ENCODE measurements around the gene C11orf97. TPM values are rescaled to one million over a fixed set of nuclear protein-coding genes. Genes with fewer than 3 reads are reported as not detected.
A peak's percentile ranks its signal among the peaks of the same experiment; 100 is the strongest.

C11orf97 gene
- total and polyA plus RNA-seq, 8 donors, result not detected

DNA sequence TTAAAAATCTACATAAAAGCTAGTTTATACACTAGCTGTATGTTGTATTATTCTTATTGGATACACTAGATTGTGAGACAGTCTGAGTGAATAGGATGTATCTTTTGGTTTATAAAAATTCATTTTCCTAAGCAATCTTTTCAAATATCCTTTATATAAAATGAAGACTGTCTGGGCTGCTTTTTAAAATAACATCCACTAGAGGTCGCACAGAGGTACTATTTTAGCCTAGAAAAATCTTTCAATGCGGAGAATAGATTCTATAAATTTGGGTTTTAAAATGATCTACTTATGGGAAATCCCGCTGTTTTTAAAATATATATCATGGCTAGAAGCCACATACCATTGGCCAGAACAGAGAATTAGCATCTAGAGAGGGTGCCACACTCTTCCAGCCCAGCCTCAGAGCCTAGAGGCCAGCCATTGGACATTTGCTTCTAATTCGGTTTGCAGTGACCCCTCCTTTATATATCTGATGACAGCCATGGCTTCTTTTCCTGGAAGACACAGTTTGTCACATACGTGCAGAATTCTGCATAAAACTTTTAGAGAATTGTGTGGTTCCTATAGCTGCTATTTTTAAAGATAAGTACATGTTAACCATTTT is 7.3 kb downstream of the C11orf97 start:
- Histone ChIP-seq H3K4me1 (peaks cover 0 to 7% (median 0%) of the 10 kb centered on the region in 4 donors), H3K4me3 (no peak overlapping the region), H3K9me3 (no peaks in the 10 kb centered on the region), H3K27me3 (no peaks in the 10 kb centered on the region), H3K27ac (no peak overlapping the region), H3K36me3 (no peaks in the 10 kb centered on the region)
- DNase-seq, result peak in 1 of 2 donors; percentile 68
- intact Hi-C loops (cut with DNase I; ENCODE audit: low total_unique reads), result loop anchor here (5.0 kb wide), 1 partner anchor 78 kb away; no protein-coding TSS in a partner anchor
- 1 to 13% (median 8%) methylated on average over 5 of the region's 5 CpGs for WGBS, 5 donors
- TF ChIP-seq, protein P1, sequence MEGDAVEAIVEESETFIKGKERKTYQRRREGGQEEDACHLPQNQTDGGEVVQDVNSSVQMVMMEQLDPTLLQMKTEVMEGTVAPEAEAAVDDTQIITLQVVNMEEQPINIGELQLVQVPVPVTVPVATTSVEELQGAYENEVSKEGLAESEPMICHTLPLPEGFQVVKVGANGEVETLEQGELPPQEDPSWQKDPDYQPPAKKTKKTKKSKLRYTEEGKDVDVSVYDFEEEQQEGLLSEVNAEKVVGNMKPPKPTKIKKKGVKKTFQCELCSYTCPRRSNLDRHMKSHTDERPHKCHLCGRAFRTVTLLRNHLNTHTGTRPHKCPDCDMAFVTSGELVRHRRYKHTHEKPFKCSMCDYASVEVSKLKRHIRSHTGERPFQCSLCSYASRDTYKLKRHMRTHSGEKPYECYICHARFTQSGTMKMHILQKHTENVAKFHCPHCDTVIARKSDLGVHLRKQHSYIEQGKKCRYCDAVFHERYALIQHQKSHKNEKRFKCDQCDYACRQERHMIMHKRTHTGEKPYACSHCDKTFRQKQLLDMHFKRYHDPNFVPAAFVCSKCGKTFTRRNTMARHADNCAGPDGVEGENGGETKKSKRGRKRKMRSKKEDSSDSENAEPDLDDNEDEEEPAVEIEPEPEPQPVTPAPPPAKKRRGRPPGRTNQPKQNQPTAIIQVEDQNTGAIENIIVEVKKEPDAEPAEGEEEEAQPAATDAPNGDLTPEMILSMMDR (IDR thresholded peaks at IDR 0.05), result peak in 4 of 7 experiments; percentile 50 to 76 (median 61)
- TF ChIP-seq POLR2A (IDR thresholded peaks at IDR 0.05), result no peak

- TF ChIP-seq, protein P1 (IDR thresholded peaks at IDR 0.05), result peak in 5 of 7 experiments; percentile 23 to 56 (median 39)
- no peak for TF ChIP-seq EP300 (IDR thresholded peaks at IDR 0.05)
- H3K4me3 ChIP-seq, result no peak overlapping the region
- no peaks in the 10 kb centered on the region for H3K9me3 ChIP-seq
- H3K27me3 ChIP-seq, result no peaks in the 10 kb centered on the region
- no peaks in the 10 kb centered on the region for H3K36me3 ChIP-seq
- peaks cover 0 to 22% (median 8%) of the 10 kb centered on the region in 4 donors for H3K4me1 ChIP-seq
- 39 to 61% (median 55%) methylated on average over 4 to 5 of the region's 5 CpGs for WGBS, 5 donors
- H3K27ac ChIP-seq, result no peak overlapping the region
- intact Hi-C loops (cut with DNase I; ENCODE audit: low total_unique reads), result no loop called here
- peak in 1 of 2 donors; percentile 37 for DNase-seq
These were observed 9.4 kb downstream of the C11orf97 start for GRCh38 chr11:94521684-94522083.

GRCh38 chr11:94524341-94524740 is 12.1 kb downstream of the C11orf97 start:
- DNase-seq, result no peak
- no peaks in the 10 kb centered on the region for H3K27me3 ChIP-seq
- WGBS, 5 donors, result 83 to 93% (median 89%) methylated on average over 1 of the region's 1 CpG
- H3K36me3 ChIP-seq, result no peaks in the 10 kb centered on the region
- H3K4me1 ChIP-seq, result peaks cover 0 to 22% (median 8%) of the 10 kb centered on the region in 4 donors
- no peak overlapping the region for H3K27ac ChIP-seq
- H3K9me3 ChIP-seq, result no peaks in the 10 kb centered on the region
- TF ChIP-seq POLR2A (IDR thresholded peaks at IDR 0.05) (no peak), POLR2AphosphoS5 (IDR thresholded peaks at IDR 0.05) (no peak), EP300 (IDR thresholded peaks at IDR 0.05) (no peak)
- TF ChIP-seq, protein P1 (IDR thresholded peaks at IDR 0.05), result no peak
- no peak overlapping the region for H3K4me3 ChIP-seq
- intact Hi-C loops (cut with DNase I; ENCODE audit: low total_unique reads), result no loop called here

DNA sequence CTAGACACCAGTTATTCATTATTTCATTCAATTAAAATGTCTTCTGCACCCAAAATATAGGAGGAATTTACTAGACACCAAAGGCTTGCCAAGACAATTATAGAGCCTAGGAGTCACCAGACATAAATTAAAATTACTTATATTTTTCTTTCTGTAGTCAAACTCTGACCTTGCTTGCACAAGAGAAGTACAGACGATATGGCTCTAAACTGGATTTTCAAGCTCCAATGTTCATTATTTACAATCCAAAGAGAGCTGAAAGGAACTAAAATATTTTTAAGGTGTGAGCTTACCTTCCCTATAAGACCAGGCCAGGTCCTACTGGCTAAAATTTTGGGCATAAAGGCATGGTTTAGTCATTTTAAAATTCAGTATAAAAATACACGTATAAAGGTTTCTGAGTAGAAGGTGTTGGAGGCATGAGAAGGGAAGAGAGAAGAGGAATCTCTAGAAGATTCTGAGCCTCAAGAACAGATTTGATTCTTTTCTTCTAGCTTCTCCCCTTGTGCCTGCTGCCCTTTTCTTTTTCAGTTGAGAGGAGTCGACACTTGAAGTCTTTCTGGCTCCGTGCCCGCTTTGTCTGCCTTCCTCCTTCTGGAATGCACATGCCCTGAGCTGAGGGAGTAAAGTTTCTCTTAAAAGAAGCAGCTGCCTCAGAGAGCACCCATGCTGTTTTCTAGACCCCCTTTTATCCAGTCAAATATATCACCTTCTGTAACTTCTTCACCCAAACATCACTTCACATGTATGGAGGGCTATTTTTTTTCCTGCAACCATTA is 13.5 kb downstream of the C11orf97 start:
- H3K9me3 ChIP-seq, result no peaks in the 10 kb centered on the region
- TF ChIP-seq POLR2AphosphoS5 (IDR thresholded peaks at IDR 0.05), result no peak
- no peak for TF ChIP-seq EP300 (IDR thresholded peaks at IDR 0.05)
- TF ChIP-seq, protein P1 (IDR thresholded peaks at IDR 0.05), result no peak
- TF ChIP-seq POLR2A (IDR thresholded peaks at IDR 0.05), result no peak
- H3K4me1 ChIP-seq, result peaks cover 0 to 14% (median 8%) of the 10 kb centered on the region in 4 donors
- no peaks in the 10 kb centered on the region for H3K36me3 ChIP-seq
- peak; percentile 78 to 88 for DNase-seq
- intact Hi-C loops (cut with DNase I; ENCODE audit: low total_unique reads), result no loop called here
- 15 to 33% (median 21%) methylated on average over 5 of the region's 5 CpGs for WGBS, 5 donors
- no peaks in the 10 kb centered on the region for H3K27me3 ChIP-seq
- no peak overlapping the region for H3K27ac ChIP-seq
- no peak overlapping the region for H3K4me3 ChIP-seq

Measured in stomach (tissue), 9 donors.